Ovary (tissue), 3 donors: ENCODE measurements around the gene ALOXE3.

Experiments
- CTCF ChIP-seq, 3 donors: fragments of 450-650 bp in 2 of 3; fragments of 200-600 bp in 1 of 3; IDR thresholded peaks; one replicate each; pipeline versions ENCODE4 v1.5.1 to v1.8.0; 2016 to 2022; ENCODE audit warnings: antibody characterized with exemption in 3 of 3, mild to moderate bottlenecking in 1 of 3
- EP300 ChIP-seq: sonication (generic); formaldehyde crosslinking; IDR thresholded peaks from one replicate; pipeline ENCODE4 v1.6.1; 2017; ENCODE audit warnings: antibody characterized with exemption
- POLR2A ChIP-seq: fragments of 450-650 bp; IDR thresholded peaks from one replicate; pipeline ENCODE4 v1.6.1; 2017; ENCODE audit warnings: antibody characterized with exemption, mild to moderate bottlenecking, moderate library complexity
- donor health status: DM: no; HTN: no; CAD: no.

GRCh38 chr17:8068736-8069586, 49.4 kb downstream of the ALOXE3 start:
- no peak for TF ChIP-seq CTCF (IDR thresholded peaks at IDR 0.05)
- no peak for TF ChIP-seq POLR2A
- no peak for TF ChIP-seq EP300
